GM19452 (cell line): ENCODE results near the gene SLC35E4.
"Not testable (repeated sequence)": the region's sequence is repeated elsewhere in the genome, so short reads cannot be mapped to it uniquely, and the experiment has no call there.

ENCODE experiments used
- ATAC-seq: cut with Tn5 transposase; IDR thresholded peaks from one replicate; pipeline ENCODE4 v1.9.1; 2021; ENCODE audit not compliant: unreplicated experiment

Gene SLC35E4

GRCh38 chr22:30649430-30650007 lies 13.9 kb downstream of the SLC35E4 start:
- ATAC-seq: no peak

GRCh38 chr22:30650508-30651116 lies 15.0 kb downstream of the SLC35E4 start:
- no peak for ATAC-seq

- no peak for ATAC-seq
Observed at GRCh38 chr22:30652852-30653251, 17.3 kb downstream of the SLC35E4 start.

- no peak for ATAC-seq
Observed at GRCh38 chr22:30654361-30654760, 18.8 kb downstream of the SLC35E4 start.

- ATAC-seq: no peak
Observed at GRCh38 chr22:30655532-30655931, 20.0 kb downstream of the SLC35E4 start.

- ATAC-seq: no peak
Observed at GRCh38 chr22:30662040-30662439, 26.5 kb downstream of the SLC35E4 start.

GRCh38 chr22:30664798-30665197 lies 29.2 kb downstream of the SLC35E4 start:
- no peak for ATAC-seq

- ATAC-seq: no peak
Observed at GRCh38 chr22:30665266-30665665, 29.7 kb downstream of the SLC35E4 start.

- ATAC-seq: no peak
Observed at GRCh38 chr22:30665786-30666185, 30.2 kb downstream of the SLC35E4 start.

- ATAC-seq: no peak
Observed at GRCh38 chr22:30667107-30667493, 31.5 kb downstream of the SLC35E4 start.

- ATAC-seq: peak; percentile 91
Observed at GRCh38 chr22:30667494-30668385, 32.2 kb downstream of the SLC35E4 start, which contains the start of gene DUSP18. TSS of gene DUSP18 (minus strand) at chr22:30667875. CDS start at chr22:30664003, 3,872 bp downstream.

- ATAC-seq: no peak
Observed at GRCh38 chr22:30668386-30668710, 32.8 kb downstream of the SLC35E4 start.

GRCh38 chr22:30671071-30671470 lies 35.5 kb downstream of the SLC35E4 start:
- ATAC-seq: no peak

- ATAC-seq: no peak
Observed at GRCh38 chr22:30673136-30673535, 37.6 kb downstream of the SLC35E4 start.

- ATAC-seq: no peak
Observed at GRCh38 chr22:30674482-30674881, 38.9 kb downstream of the SLC35E4 start.

GRCh38 chr22:30675436-30675835 lies 39.9 kb downstream of the SLC35E4 start:
- ATAC-seq: no peak

- ATAC-seq: not testable (repeated sequence)
Observed at GRCh38 chr22:30676565-30676964, 41.0 kb downstream of the SLC35E4 start.

GRCh38 chr22:30679895-30680690 lies 44.5 kb downstream of the SLC35E4 start:
- ATAC-seq: not testable (repeated sequence)

- ATAC-seq: no peak
Observed at GRCh38 chr22:30680991-30681770, 45.6 kb downstream of the SLC35E4 start.

- ATAC-seq: no peak
Observed at GRCh38 chr22:30681831-30682230, 46.2 kb downstream of the SLC35E4 start.
